PC-3 (cell line): ENCODE results near the gene SPSB1. TPM values are rescaled to one million over a fixed set of nuclear protein-coding genes. Genes with fewer than 3 reads are reported as not detected.

Experiments used
- ATAC-seq: fragments of 200-7000 bp; cut with Tn5 transposase; 2 replicates; pipeline ENCODE4 v1.9.1; 2020; ENCODE audit warnings: mild to moderate bottlenecking, moderate library complexity
- BruUV-seq: library from RNA; stranded (reverse); fragments of 400-500 nt; replicated peaks from 2 replicates; lab custom pipeline; 2021; lab: Mats Ljungman, UMichigan
- CTCF ChIA-PET: fragments of 300-600 bp; sonication (Branson Sonifier 250); formaldehyde crosslinking; loops from one replicate; lab custom pipeline; 2022; ENCODE audit warnings: antibody characterized with exemption; lab: Charles Lee
- POLR2A ChIA-PET: fragments of 300-600 bp; sonication (Branson Sonifier 250); formaldehyde crosslinking; loops from one replicate; lab custom pipeline; 2022; ENCODE audit warnings: antibody characterized with exemption; ENCODE audit not compliant: unreplicated experiment; lab: Charles Lee
- DNase-seq: peaks from one replicate; pipeline ENCODE4 v3.0.0-alpha.2; 2015
- H2AFZ ChIP-seq: fragments of 300-600 bp; sonication (generic); 2 replicates; pipeline ENCODE4 v1.6.0; 2016; ENCODE audit warnings: antibody characterized with exemption, low read length
- H3F3A ChIP-seq: fragments of 300-600 bp; sonication (generic); one replicate; pipeline ENCODE4 v1.6.0; 2017; ENCODE audit warnings: antibody characterized with exemption, low read length, control low read depth, mild to moderate bottlenecking; ENCODE audit not compliant: unreplicated experiment
- H3K27ac ChIP-seq: fragments of 300-600 bp; sonication (generic); 2 replicates; pipeline ENCODE4 v1.5.1; 2016; ENCODE audit warnings: mild to moderate bottlenecking, low read length
- H3K27me3 ChIP-seq: fragments of 300-600 bp; sonication (generic); 2 replicates; pipeline ENCODE4 v1.6.1; 2016; ENCODE audit warnings: low read length, mixed read lengths
- H3K36me3 ChIP-seq: fragments of 300-600 bp; sonication (generic); 2 replicates; pipeline ENCODE4 v1.6.1; 2016; ENCODE audit warnings: low read depth, mixed run types, low read length, mixed read lengths
- H3K4me1 ChIP-seq: fragments of 300-600 bp; sonication (generic); 2 replicates; pipeline ENCODE4 v1.5.1; 2016; ENCODE audit warnings: low read length; ENCODE audit not compliant: insufficient read depth
- H3K4me2 ChIP-seq: fragments of 300-600 bp; sonication (generic); 2 replicates; pipeline ENCODE4 v1.6.0; 2016; ENCODE audit warnings: low read length
- H3K4me3 ChIP-seq: fragments of 300-600 bp; sonication (generic); 2 replicates; pipeline ENCODE4 v1.5.1; 2016; ENCODE audit warnings: mild to moderate bottlenecking, low read length, mixed read lengths
- H3K79me2 ChIP-seq: fragments of 300-600 bp; sonication (generic); 2 replicates; pipeline ENCODE4 v1.6.1; 2017; ENCODE audit warnings: low read length, mixed read lengths
- H3K9ac ChIP-seq: fragments of 300-600 bp; sonication (generic); 2 replicates; pipeline ENCODE4 v1.6.0; 2016; ENCODE audit warnings: mild to moderate bottlenecking, low read length
- H3K9me2 ChIP-seq: fragments of 300-600 bp; sonication (generic); replicated peaks from 2 replicates; pipeline ENCODE4 v1.6.1; 2016; ENCODE audit warnings: mixed run types, low read length, mixed read lengths
- H3K9me3 ChIP-seq: fragments of 300-600 bp; sonication (generic); 2 replicates; pipeline ENCODE4 v1.6.1; 2016; ENCODE audit warnings: low read length, mixed read lengths
- H4K20me1 ChIP-seq: fragments of 300-600 bp; sonication (generic); 2 replicates; pipeline ENCODE4 v1.6.1; 2016; ENCODE audit warnings: low read length, mixed read lengths
- EZH2 ChIP-seq: fragments of 300-600 bp; sonication (generic); IDR thresholded peaks from one replicate; pipeline ENCODE4 v1.6.1; 2017; ENCODE audit warnings: antibody characterized with exemption, mild to moderate bottlenecking, low read length; ENCODE audit not compliant: unreplicated experiment
- EZH2phosphoT487 ChIP-seq: fragments of 300-600 bp; sonication (generic); IDR thresholded peaks from 2 replicates; pipeline ENCODE4 v1.6.1; 2018; ENCODE audit warnings: mild to moderate bottlenecking, antibody characterized with exemption, low read length, borderline replicate concordance
- intact Hi-C: fragments of 100-400 bp; cut with micrococcal nuclease; formaldehyde crosslinking; loops from 2 replicates; pipeline ENCODE4 v1.9.0; 2023
- total RNA-seq: library from RNA; depleted of rRNA; stranded (reverse); fragments of >200 nt; gene quantifications from 2 replicates; pipeline ENCODE4 v1.2.3, GENCODE V29; 2014
- TF ChIP-seq, protein P1 (sequence below): fragments of 300-600 bp; sonication (generic); conservative IDR thresholded peaks from 2 replicates; pipeline ENCODE4 v1.5.1; 2017; ENCODE audit warnings: antibody characterized with exemption, low read depth, mild to moderate bottlenecking, low read length

SPSB1 gene
- total RNA-seq, 1 experiment from 2014 or later = 18.1 TPM

DNA sequence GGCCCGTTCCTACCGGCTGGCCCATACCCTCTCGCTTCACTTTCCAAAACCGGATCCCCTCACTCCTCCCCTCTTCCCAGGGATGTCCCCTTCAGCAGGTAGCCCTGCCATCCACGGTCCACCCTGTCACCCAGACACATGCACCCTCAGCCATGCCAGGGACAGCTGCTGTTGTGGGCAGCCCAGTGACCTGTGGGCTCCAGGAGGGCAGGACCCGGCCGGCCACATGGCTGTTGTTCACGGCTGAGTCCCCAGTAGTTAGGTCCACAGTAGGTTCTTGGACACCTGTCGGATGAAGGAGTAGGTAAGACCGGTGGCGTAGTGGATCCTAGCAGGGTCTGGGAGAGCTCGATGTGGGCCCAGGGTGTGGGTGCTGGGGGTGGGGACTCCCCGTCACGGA, 12.5 kb downstream of the SPSB1 start:
- peaks cover 4% of the 10 kb centered on the region for H3F3A ChIP-seq
- H4K20me1 ChIP-seq = peaks cover 51% of the 10 kb centered on the region
- no peak overlapping the region for H3K27ac ChIP-seq
- TF ChIP-seq EZH2phosphoT487 (no peak), EZH2 (no peak)
- TF ChIP-seq, protein P1, sequence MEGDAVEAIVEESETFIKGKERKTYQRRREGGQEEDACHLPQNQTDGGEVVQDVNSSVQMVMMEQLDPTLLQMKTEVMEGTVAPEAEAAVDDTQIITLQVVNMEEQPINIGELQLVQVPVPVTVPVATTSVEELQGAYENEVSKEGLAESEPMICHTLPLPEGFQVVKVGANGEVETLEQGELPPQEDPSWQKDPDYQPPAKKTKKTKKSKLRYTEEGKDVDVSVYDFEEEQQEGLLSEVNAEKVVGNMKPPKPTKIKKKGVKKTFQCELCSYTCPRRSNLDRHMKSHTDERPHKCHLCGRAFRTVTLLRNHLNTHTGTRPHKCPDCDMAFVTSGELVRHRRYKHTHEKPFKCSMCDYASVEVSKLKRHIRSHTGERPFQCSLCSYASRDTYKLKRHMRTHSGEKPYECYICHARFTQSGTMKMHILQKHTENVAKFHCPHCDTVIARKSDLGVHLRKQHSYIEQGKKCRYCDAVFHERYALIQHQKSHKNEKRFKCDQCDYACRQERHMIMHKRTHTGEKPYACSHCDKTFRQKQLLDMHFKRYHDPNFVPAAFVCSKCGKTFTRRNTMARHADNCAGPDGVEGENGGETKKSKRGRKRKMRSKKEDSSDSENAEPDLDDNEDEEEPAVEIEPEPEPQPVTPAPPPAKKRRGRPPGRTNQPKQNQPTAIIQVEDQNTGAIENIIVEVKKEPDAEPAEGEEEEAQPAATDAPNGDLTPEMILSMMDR = no peak
- BruUV-seq = no TSS peak
- no peaks in the 10 kb centered on the region for H3K9me2 ChIP-seq
- no peak for DNase-seq
- intact Hi-C loops = no loop called here
- H3K4me3 ChIP-seq = no peak overlapping the region
- no peak overlapping the region for H3K9ac ChIP-seq
- peaks cover 15% of the 10 kb centered on the region for H3K36me3 ChIP-seq
- H2AFZ ChIP-seq = no peak overlapping the region
- no peak overlapping the region for H3K4me2 ChIP-seq
- ATAC-seq = no peak
- CTCF ChIA-PET = no interaction called here
- no peaks in the 10 kb centered on the region for H3K9me3 ChIP-seq
- H3K79me2 ChIP-seq = peaks cover 100% of the 10 kb centered on the region
- POLR2A ChIA-PET = no interaction called here
- H3K4me1 ChIP-seq = peaks cover 34% of the 10 kb centered on the region
- no peaks in the 10 kb centered on the region for H3K27me3 ChIP-seq

DNA sequence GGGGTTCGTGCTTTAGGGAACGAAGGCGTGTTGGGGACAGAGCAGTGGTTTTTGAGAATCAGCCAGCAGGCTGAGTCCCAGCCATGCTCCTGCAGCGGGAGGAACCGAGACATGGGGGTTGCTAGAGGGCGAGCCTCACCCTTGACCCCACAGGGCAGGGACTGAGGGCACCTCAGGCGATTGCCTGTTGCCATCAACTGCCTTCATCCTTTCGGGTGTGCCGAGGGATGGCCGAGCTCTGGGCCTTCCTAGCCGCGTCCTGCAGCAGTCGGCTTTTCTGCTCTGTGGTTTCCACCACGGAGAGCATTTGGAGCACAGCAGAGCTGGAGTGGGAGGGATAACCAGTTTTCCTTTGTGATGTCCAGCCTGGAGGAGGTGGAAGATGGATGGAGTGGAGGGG, 13.3 kb downstream of the SPSB1 start:
- TF ChIP-seq, protein P1 = no peak
- TF ChIP-seq EZH2phosphoT487 (no peak), EZH2 (no peak)
- Histone ChIP-seq H3K9me2 (no peaks in the 10 kb centered on the region), H3K4me2 (no peak overlapping the region), H3K27ac (no peak overlapping the region), H3K79me2 (peaks cover 100% of the 10 kb centered on the region), H3K4me3 (no peak overlapping the region), H3F3A (peaks cover 4% of the 10 kb centered on the region), H3K4me1 (peaks cover 26% of the 10 kb centered on the region), H3K36me3 (peaks cover 10% of the 10 kb centered on the region), H2AFZ (no peak overlapping the region), H3K27me3 (no peaks in the 10 kb centered on the region), H4K20me1 (peaks cover 51% of the 10 kb centered on the region), H3K9ac (no peak overlapping the region), H3K9me3 (no peaks in the 10 kb centered on the region)
- POLR2A ChIA-PET = no interaction called here
- ATAC-seq (no peak), DNase-seq (no peak)
- intact Hi-C loops = no loop called here
- BruUV-seq = no TSS peak
- CTCF ChIA-PET = no interaction called here

DNA sequence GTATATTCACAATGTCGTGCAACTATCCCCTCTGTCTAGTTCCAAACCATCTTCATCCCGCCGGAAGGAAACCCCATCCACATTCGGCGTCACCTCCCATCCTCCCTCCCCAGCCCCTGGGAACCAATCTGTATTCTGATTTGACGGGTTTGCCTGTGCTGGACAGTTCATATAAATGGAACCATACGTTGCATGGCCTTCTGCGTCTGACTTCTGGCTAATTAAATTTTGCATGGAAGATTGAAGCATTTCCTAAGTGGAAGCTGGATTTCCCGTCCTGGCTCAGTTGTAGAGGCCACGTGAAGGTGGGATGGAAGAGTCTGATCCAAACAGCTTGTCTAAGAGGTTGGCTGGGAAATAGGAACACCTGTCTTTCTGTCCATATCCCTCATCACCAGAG, 14.6 kb downstream of the SPSB1 start:
- DNase-seq = no peak
- Histone ChIP-seq H3K9ac (no peak overlapping the region), H3K79me2 (peaks cover 99% of the 10 kb centered on the region), H3K9me3 (no peaks in the 10 kb centered on the region), H3F3A (peaks cover 4% of the 10 kb centered on the region), H3K27ac (no peak overlapping the region), H3K36me3 (no peaks in the 10 kb centered on the region), H2AFZ (no peak overlapping the region), H3K4me1 (peaks cover 14% of the 10 kb centered on the region), H3K9me2 (no peaks in the 10 kb centered on the region), H3K4me3 (no peak overlapping the region), H4K20me1 (peaks cover 51% of the 10 kb centered on the region), H3K27me3 (no peaks in the 10 kb centered on the region), H3K4me2 (no peak overlapping the region)
- TF ChIP-seq EZH2 (no peak), EZH2phosphoT487 (no peak)
- TF ChIP-seq, protein P1 = no peak
- intact Hi-C loops = no loop called here
- ATAC-seq = no peak
- BruUV-seq = no TSS peak
- ChIA-PET POLR2A (no interaction called here), CTCF (no interaction called here)
